ENCODE data around the gene LINC00305.

LINC00305 gene

GRCh38 chr18:64083916-64084315 lies 65.0 kb downstream of the LINC00305 start:
- no peak for DNase-seq (ENCODE audit: low read depth)
- H3K4me3 ChIP-seq (ENCODE audit: low read length) = no peak overlapping the region
- TF ChIP-seq CTCF (conservative IDR thresholded peaks at IDR 0.05; ENCODE audit: low read length) = no peak

- DNase-seq (ENCODE audit: low read depth) = no peak
- no peak overlapping the region for H3K4me3 ChIP-seq (ENCODE audit: low read length)
- no peak for TF ChIP-seq CTCF (conservative IDR thresholded peaks at IDR 0.05; ENCODE audit: low read length)
Observed at GRCh38 chr18:64082513-64082912, 66.4 kb downstream of the LINC00305 start.

GRCh38 chr18:64082054-64082453 lies 66.8 kb downstream of the LINC00305 start:
- TF ChIP-seq CTCF (conservative IDR thresholded peaks at IDR 0.05; ENCODE audit: low read length) = no peak
- DNase-seq (ENCODE audit: low read depth) = no peak
- H3K4me3 ChIP-seq (ENCODE audit: low read length) = no peak overlapping the region

GRCh38 chr18:64073971-64074370 lies 74.9 kb downstream of the LINC00305 start:
- TF ChIP-seq CTCF (conservative IDR thresholded peaks at IDR 0.05; ENCODE audit: low read length) = no peak

GRCh38 chr18:64055019-64055418 lies 93.9 kb downstream of the LINC00305 start:
- DNase-seq (ENCODE audit: low read depth) = no peak
- no peak for TF ChIP-seq CTCF (conservative IDR thresholded peaks at IDR 0.05; ENCODE audit: low read length)

More at GRCh38 chr18:64073971-64074370, 74.9 kb downstream of the LINC00305 start:
- no peak overlapping the region for H3K4me3 ChIP-seq (ENCODE audit: low read length)
- no peak for DNase-seq (ENCODE audit: low read depth)

GRCh38 chr18:64053246-64053645 lies 95.6 kb downstream of the LINC00305 start:
- no peak for DNase-seq (ENCODE audit: low read depth)
- no peak overlapping the region for H3K4me3 ChIP-seq (ENCODE audit: low read length)
- no peak for TF ChIP-seq CTCF (conservative IDR thresholded peaks at IDR 0.05; ENCODE audit: low read length)

More at GRCh38 chr18:64055019-64055418, 93.9 kb downstream of the LINC00305 start:
- no peak overlapping the region for H3K4me3 ChIP-seq (ENCODE audit: low read length)

- no peak for TF ChIP-seq CTCF (conservative IDR thresholded peaks at IDR 0.05; ENCODE audit: low read length)
- DNase-seq (ENCODE audit: low read depth) = no peak
- no peak overlapping the region for H3K4me3 ChIP-seq (ENCODE audit: low read length)
Observed at GRCh38 chr18:64052772-64053171, 96.1 kb downstream of the LINC00305 start.

All from AG10803 (cell line).